Ascending aorta (tissue), 2 donors: ENCODE results near the gene SLC25A4. TPM values are rescaled to one million over a fixed set of nuclear protein-coding genes. Genes with fewer than 3 reads are reported as not detected.

Experiments
- DNase-seq, 2 donors: peaks; one replicate each; pipeline ENCODE4 v3.0.0-alpha.2; 2019; ENCODE audit warnings: low spot score in 2 of 2
- H3K27ac ChIP-seq, 2 donors: fragments of 200-600 bp; sonication (generic); one replicate each; pipeline ENCODE4 v1.5.1; 2016 to 2017; ENCODE audit warnings: mild to moderate bottlenecking in 1 of 2
- H3K27me3 ChIP-seq: fragments of 200-600 bp; sonication (generic); one replicate; pipeline ENCODE4 v1.5.1; 2017
- H3K36me3 ChIP-seq, 2 donors: fragments of 200-600 bp; sonication (generic); one replicate each; pipeline ENCODE4 v1.5.1; 2016
- H3K4me1 ChIP-seq, 2 donors: fragments of 200-600 bp; sonication (generic); one replicate each; pipeline ENCODE4 v1.5.1; 2016 to 2017; ENCODE audit warnings: mild to moderate bottlenecking in 1 of 2
- H3K4me3 ChIP-seq, 2 donors: fragments of 200-600 bp; sonication (generic); one replicate each; pipeline ENCODE4 v1.5.1; 2016 to 2017; ENCODE audit warnings: mild to moderate bottlenecking in 1 of 2
- H3K9me3 ChIP-seq, 2 donors: fragments of 200-600 bp; sonication (generic); one replicate each; pipeline ENCODE4 v1.5.1; 2016
- intact Hi-C: fragments of 100-400 bp; cut with DNase I; formaldehyde crosslinking; loops from one replicate; pipeline ENCODE4 v1.15.1; 2023
- total RNA-seq: library from RNA; depleted of rRNA; stranded (reverse); fragments of >200 nt; gene quantifications from one replicate; pipeline ENCODE4 v1.1.0, GENCODE V29; 2016
- TF ChIP-seq, protein P1 (sequence below), 3 experiments: fragments of 200-600 bp in 2 of 3; fragments of 450-650 bp in 1 of 3; sonication (generic) in 2 of 3; IDR thresholded peaks; one replicate each; pipeline ENCODE4 v1.5.1; 2016 to 2019; ENCODE audit warnings: antibody characterized with exemption in 3 of 3, mild to moderate bottlenecking in 1 of 3, moderate library complexity in 1 of 3

Gene SLC25A4
- total RNA-seq, 1 donor from 2014 or later = 19.6 TPM

DNA sequence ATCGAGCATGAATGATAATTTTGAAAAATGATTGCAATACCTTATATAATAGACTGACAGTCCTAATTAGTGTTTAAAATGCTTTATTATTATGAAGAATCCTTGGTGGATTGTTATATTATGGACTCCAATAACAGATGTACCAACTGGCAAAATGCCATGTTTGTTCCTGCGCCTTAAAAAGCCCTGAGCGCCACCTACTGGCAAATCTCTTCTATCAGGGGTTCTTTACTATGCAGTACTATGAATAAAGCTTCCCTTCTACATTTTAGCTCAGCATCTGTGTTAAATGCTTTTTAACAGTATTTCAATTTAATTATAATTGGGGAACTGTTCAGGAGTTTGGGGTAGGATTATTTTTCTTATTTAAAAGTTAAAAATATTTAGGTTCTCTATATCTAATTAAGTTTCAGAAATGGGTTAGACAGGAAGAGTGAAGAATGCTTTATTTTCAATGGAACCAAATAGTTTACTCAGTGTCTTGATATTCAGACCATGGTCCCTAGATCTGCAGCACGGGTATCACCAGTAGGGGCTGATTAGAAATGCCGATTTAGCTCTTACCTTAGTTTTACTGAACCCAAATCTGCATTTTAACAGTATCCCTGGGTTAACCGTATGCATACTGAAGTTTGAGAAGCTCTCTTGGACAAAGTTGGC, 40.7 kb downstream of the SLC25A4 start:
- Histone ChIP-seq H3K4me3 (no peak overlapping the region), H3K9me3 (no peaks in the 10 kb centered on the region), H3K27me3 (no peaks in the 10 kb centered on the region), H3K36me3 (peaks cover 6 to 8% of the 10 kb centered on the region in 2 donors), H3K27ac (peak overlapping the region in 1 of 2 donors; percentile 28), H3K4me1 (peaks cover 0 to 29% of the 10 kb centered on the region in 2 donors)
- peak in 1 of 2 donors; percentile 93 for DNase-seq
- TF ChIP-seq, protein P1, sequence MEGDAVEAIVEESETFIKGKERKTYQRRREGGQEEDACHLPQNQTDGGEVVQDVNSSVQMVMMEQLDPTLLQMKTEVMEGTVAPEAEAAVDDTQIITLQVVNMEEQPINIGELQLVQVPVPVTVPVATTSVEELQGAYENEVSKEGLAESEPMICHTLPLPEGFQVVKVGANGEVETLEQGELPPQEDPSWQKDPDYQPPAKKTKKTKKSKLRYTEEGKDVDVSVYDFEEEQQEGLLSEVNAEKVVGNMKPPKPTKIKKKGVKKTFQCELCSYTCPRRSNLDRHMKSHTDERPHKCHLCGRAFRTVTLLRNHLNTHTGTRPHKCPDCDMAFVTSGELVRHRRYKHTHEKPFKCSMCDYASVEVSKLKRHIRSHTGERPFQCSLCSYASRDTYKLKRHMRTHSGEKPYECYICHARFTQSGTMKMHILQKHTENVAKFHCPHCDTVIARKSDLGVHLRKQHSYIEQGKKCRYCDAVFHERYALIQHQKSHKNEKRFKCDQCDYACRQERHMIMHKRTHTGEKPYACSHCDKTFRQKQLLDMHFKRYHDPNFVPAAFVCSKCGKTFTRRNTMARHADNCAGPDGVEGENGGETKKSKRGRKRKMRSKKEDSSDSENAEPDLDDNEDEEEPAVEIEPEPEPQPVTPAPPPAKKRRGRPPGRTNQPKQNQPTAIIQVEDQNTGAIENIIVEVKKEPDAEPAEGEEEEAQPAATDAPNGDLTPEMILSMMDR (IDR thresholded peaks at IDR 0.05) = peak; percentile 57 to 77 (median 76)
- intact Hi-C loops = loop anchor here (1.0 to 10.0 kb wide), 3 partner anchors 40 to 851 kb away; partner anchors contain the start of gene SLC25A4

DNA sequence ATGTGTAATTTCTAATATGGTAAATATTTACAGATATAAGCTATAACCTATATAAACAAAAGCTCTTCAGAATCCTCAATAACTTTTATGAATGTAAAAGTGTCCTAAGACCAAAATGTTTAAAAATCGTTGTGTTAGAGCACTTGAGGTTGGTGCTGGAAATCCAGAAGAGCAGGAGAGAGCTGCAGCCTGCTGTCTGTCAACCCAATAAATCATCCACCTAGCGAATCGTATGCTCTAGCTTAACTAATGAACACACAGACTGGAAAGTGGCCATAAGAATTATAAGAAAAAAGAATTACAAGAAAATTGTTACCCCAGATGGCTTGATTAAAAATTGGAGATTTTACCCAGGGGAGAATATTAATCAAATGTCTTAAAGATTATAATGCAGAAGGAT, 43.7 kb downstream of the SLC25A4 start:
- TF ChIP-seq, protein P1 (IDR thresholded peaks at IDR 0.05) = no peak
- H3K9me3 ChIP-seq = no peaks in the 10 kb centered on the region
- H3K36me3 ChIP-seq = peaks cover 11 to 16% of the 10 kb centered on the region in 2 donors
- no peak overlapping the region for H3K27ac ChIP-seq
- no peak overlapping the region for H3K4me3 ChIP-seq
- DNase-seq = no peak
- H3K27me3 ChIP-seq = no peaks in the 10 kb centered on the region
- intact Hi-C loops = loop anchor here (10.0 kb wide), 1 partner anchor 848 kb away; no protein-coding TSS in a partner anchor
- H3K4me1 ChIP-seq = peaks cover 0 to 14% of the 10 kb centered on the region in 2 donors

DNA sequence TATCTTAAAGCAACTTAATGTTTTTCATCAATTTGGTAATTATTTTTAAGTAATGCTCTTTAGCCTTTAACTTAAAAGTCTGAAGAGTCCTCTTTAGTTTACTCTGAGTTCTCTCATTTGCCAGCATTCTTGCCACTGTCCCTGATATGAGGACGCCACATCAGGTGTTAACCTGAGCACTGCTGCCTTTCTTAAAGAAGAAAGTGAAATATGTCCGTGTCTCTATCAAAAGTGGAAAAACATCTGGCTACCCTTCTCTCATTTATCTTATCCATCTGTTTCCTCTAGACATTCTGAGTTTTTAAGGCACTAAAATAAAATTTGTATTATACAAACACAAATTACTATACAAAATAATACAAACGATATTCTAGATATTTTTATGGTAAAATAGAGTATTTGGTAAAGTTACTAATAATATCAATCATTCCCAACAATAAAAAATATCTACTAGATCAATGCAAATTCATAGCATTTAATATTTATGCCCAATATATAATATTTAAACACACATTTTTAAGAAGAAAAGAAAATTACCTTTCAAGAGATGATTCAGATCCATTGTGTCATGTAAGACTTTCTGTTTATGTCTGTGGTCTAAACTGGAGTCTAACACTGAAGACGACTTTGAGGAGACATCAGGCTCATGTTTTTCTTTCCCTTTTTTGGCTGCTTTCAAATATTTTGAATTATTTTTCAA, 46.7 kb downstream of the SLC25A4 start:
- DNase-seq = no peak
- Histone ChIP-seq H3K4me1 (peaks cover 0 to 3% of the 10 kb centered on the region in 2 donors), H3K36me3 (peaks cover 11 to 16% of the 10 kb centered on the region in 2 donors), H3K27ac (no peak overlapping the region), H3K4me3 (no peak overlapping the region), H3K9me3 (no peaks in the 10 kb centered on the region), H3K27me3 (no peaks in the 10 kb centered on the region)
- intact Hi-C loops = loop anchor here (10.0 kb wide), 1 partner anchor 845 kb away; no protein-coding TSS in a partner anchor
- TF ChIP-seq, protein P1 (IDR thresholded peaks at IDR 0.05) = no peak

DNA sequence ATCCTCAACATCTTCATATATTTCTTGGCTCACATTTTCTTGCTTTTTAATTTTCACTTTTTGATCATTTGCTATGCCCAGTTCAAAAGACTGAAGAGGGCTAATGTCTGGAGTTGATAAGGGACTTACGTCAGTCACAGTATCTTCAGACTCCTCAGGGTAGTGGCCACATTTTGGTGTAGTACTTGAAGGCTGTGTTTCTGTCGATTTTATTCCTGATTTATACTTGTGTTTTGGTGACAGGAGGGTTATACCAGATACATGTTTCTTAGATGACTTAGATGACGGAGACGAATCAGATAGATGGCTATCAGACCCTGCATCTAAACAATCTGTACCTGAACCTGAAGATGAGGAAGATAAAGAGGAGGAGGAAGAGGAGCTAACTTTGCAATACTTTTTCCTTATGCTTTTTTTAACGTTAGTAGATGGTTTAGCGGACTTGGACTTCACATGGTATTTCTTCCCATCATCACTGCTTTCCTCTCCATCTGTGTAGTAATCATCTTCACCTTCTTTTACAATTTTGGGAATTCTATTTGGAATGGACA, 47.3 kb downstream of the SLC25A4 start:
- Histone ChIP-seq H3K27ac (no peak overlapping the region), H3K4me1 (peaks cover 0 to 3% of the 10 kb centered on the region in 2 donors), H3K36me3 (peaks cover 11 to 16% of the 10 kb centered on the region in 2 donors), H3K4me3 (no peak overlapping the region), H3K9me3 (no peaks in the 10 kb centered on the region), H3K27me3 (no peaks in the 10 kb centered on the region)
- no peak for DNase-seq
- intact Hi-C loops = no loop called here
- TF ChIP-seq, protein P1 (IDR thresholded peaks at IDR 0.05) = no peak

DNA sequence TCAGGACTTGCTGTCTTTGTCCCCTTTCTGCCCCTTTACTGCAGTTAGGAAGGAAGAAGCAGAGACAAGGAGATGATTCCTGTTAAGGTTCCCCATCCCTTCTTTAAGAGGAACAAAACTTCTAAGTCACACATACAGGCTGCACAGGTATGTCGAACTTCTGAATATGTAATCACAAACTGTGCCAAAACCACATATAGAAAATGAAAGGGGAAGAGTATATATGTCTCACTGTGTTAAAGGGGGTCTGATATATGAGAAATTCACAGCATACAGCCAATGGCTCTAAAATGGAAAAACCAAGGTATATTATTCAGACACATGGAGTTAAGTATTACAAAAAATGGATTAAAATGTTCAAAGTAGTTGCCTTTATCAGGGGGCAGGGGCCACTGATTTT, 49.0 kb downstream of the SLC25A4 start:
- DNase-seq = no peak
- no peaks in the 10 kb centered on the region for H3K27me3 ChIP-seq

More for the DNA sequence above, 49.0 kb downstream of the SLC25A4 start:
- H3K27ac ChIP-seq = no peak overlapping the region
- no peaks in the 10 kb centered on the region for H3K9me3 ChIP-seq
- peaks cover 0 to 3% of the 10 kb centered on the region in 2 donors for H3K4me1 ChIP-seq
- H3K36me3 ChIP-seq = peaks cover 11 to 16% of the 10 kb centered on the region in 2 donors
- H3K4me3 ChIP-seq = no peak overlapping the region
- intact Hi-C loops = no loop called here
- TF ChIP-seq, protein P1 (IDR thresholded peaks at IDR 0.05) = no peak
